GM12801 (cell line): ENCODE data around the gene LAMA2.

Experiments used
- TF ChIP-seq, protein P1 (sequence below): IDR thresholded peaks from one replicate; pipeline ENCODE4 v1.5.1; 2011; ENCODE audit warnings: control low read depth; ENCODE audit not compliant: insufficient read length; ENCODE audit errors: extremely low read depth

Gene LAMA2

DNA sequence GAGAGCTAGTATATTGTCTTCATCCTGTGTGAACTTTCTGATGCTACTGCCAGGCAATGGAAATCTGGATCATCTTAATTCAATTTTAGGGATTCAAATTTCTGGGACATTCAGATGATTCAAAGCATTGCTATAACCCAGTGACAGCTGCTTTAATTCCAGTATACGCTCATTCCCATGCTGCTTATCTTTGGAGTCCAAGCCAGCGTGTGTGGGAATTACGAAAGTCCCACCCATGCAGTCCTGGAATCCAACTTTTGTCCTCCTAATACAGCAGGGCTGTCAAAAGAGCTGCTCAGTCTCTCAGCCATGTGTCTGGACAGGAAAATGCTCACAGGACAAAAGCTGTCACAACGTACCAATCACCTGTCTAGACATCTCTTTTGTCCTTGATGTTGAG lies 219.8 kb downstream of the LAMA2 start:
- TF ChIP-seq, protein P1, sequence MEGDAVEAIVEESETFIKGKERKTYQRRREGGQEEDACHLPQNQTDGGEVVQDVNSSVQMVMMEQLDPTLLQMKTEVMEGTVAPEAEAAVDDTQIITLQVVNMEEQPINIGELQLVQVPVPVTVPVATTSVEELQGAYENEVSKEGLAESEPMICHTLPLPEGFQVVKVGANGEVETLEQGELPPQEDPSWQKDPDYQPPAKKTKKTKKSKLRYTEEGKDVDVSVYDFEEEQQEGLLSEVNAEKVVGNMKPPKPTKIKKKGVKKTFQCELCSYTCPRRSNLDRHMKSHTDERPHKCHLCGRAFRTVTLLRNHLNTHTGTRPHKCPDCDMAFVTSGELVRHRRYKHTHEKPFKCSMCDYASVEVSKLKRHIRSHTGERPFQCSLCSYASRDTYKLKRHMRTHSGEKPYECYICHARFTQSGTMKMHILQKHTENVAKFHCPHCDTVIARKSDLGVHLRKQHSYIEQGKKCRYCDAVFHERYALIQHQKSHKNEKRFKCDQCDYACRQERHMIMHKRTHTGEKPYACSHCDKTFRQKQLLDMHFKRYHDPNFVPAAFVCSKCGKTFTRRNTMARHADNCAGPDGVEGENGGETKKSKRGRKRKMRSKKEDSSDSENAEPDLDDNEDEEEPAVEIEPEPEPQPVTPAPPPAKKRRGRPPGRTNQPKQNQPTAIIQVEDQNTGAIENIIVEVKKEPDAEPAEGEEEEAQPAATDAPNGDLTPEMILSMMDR = no peak

DNA sequence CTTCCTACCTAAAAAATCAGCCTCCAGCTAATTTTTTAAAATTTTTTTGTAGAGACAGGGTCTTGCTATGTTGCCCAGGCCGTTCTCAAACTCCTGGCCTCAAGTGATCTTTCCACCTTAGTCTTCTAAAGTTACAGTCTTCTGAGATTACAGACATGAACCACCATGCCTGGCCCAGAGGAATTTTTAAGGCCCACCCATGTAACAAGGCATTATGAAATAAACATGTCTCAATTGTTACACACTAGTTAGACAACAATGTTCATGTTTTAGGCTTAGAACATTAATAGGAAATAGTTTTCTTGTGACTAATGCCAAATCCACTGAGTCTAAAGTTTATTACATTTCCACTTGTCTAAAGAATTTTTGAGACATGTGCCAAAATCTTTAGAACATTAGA lies 221.2 kb downstream of the LAMA2 start:
- TF ChIP-seq, protein P1 = no peak

DNA sequence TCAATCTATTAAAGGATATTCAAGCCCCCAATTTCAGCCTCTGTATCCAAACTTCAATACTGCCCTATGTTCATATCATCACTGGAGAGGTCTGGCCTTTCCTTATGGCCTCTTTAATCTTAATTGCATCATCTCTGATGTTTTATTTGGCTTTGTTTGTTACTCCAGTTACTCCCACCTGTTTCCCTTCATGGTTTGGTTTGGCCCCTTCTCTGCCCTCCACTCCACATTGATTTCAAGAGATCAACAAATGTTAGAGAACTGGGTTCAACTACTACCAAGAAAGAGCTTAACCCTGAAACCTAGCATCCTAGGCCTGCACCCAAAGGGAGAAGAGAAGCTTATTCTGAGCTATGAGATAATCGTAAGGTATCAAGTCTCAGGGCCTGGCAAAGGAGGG lies 221.6 kb downstream of the LAMA2 start:
- TF ChIP-seq, protein P1 = no peak

DNA sequence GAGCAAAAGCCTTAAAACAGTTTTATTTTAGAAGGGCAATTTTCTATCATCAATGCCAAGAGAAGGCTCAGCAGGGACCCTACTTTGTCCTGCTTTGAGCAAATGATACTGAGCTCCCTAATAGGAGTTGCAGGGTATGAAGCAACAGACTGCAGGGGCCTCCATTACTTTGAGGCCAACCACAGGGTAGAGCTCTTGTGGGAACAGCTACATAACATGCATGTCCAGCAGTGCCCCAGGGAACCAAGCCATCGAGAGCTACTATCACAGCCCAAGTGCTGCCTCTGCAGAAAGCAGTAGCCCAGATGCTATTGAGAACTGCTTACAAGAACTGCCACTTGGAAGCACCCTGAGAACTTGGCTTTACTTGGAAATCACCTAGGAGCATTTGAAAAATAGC lies 222.1 kb downstream of the LAMA2 start:
- TF ChIP-seq, protein P1 = no peak

DNA sequence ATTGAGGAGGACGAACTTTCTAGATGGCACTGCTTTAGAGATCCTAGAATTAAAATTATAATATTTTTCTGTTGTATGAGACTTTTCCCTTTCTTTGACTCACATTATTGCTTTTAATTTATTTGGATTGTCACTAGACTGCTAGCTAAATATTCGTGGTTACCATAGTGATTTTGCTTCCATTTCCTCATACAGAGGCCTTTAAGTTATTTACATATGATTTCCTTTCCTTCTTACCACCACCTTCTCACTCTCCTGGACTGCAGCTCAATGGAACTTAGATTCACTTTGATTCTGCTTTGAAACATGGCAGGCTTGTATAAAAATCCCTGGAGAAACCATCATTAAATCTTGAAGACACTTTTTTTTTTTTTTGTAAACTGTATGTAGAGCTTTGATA lies 222.9 kb downstream of the LAMA2 start:
- TF ChIP-seq, protein P1 = no peak

DNA sequence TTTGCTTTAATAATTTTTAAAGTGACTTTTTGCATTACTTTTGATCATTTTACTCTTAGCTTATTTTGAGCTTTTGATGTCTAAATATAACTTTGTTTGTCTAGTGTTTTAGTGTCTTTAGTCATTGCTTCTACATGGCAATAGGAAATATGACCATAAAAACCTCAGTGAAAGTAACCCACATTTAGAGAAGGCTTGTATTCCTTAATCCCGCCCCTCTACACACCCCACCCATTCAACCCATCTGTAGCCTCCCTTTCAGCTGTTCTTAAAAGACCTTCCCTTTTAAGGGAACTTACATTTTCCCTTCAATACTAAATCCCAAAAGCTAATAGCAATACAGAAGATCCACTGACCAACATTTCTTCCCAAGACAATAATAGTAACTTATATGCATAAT lies 225.4 kb downstream of the LAMA2 start:
- TF ChIP-seq, protein P1 = no peak

DNA sequence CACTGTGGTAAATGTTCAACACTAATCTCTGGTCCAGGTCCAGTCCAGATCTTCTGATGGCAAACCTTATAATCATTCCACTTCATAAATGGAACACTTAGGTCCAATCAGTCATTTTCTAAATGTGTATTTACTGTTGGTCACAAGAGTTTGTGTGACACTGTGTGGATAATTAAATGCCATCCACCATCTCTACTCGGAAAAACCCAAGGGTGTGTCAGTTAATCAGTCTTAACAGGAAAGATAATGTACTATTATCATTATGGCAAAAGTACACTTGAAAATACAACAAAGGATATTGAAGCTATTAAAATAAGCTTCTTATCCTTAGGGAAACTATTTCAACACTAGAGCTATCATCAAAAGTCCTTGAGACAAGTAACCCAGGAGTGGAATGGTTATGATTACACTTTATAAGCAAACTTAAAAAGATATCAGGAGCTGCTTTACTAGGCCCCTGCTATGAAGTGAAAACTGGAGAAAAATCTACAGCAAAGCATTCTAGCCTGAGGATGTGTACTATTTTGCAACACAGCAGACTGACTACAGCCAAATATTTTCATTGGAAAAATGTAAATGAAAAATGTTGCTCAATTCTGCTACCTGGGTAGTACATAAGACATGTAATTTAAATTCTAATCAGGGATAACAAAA lies 227.9 kb downstream of the LAMA2 start:
- TF ChIP-seq, protein P1 = no peak
